ENCODE measurements around the gene NYAP2. TPM values are rescaled to one million over a fixed set of nuclear protein-coding genes. Genes with fewer than 3 reads are reported as not detected.

The NYAP2 gene
- total RNA-seq, 4 donors from 2014 or later = not detected

GRCh38 chr2:225584796-225585195 is 185.3 kb downstream of the NYAP2 start:
- Histone ChIP-seq H3K27ac (no peak overlapping the region), H3K9me3 (no peaks in the 10 kb centered on the region), H3K4me1 (no peaks in the 10 kb centered on the region), H3K4me3 (no peak overlapping the region), H3K27me3 (no peaks in the 10 kb centered on the region), H3K36me3 (no peaks in the 10 kb centered on the region)
- DNase-seq = no peak
- no peak for TF ChIP-seq CTCF (IDR thresholded peaks at IDR 0.05)
- TF ChIP-seq POLR2A (IDR thresholded peaks at IDR 0.05) = no peak

- no peak overlapping the region for H3K4me3 ChIP-seq
- TF ChIP-seq CTCF (IDR thresholded peaks at IDR 0.05) (no peak), POLR2A (IDR thresholded peaks at IDR 0.05) (no peak)
- DNase-seq = no peak
- H3K36me3 ChIP-seq = no peaks in the 10 kb centered on the region
- H3K4me1 ChIP-seq = no peaks in the 10 kb centered on the region
- H3K9me3 ChIP-seq = no peaks in the 10 kb centered on the region
- no peaks in the 10 kb centered on the region for H3K27me3 ChIP-seq
- no peak overlapping the region for H3K27ac ChIP-seq
These were observed 191.4 kb downstream of the NYAP2 start for GRCh38 chr2:225590932-225591331.

GRCh38 chr2:225597911-225598310 is 198.4 kb downstream of the NYAP2 start:
- no peaks in the 10 kb centered on the region for H3K27me3 ChIP-seq
- no peak overlapping the region for H3K27ac ChIP-seq
- no peaks in the 10 kb centered on the region for H3K9me3 ChIP-seq
- no peaks in the 10 kb centered on the region for H3K36me3 ChIP-seq
- no peak for DNase-seq
- no peak overlapping the region for H3K4me3 ChIP-seq
- TF ChIP-seq POLR2A (IDR thresholded peaks at IDR 0.05) = no peak
- TF ChIP-seq CTCF (IDR thresholded peaks at IDR 0.05) = no peak
- no peaks in the 10 kb centered on the region for H3K4me1 ChIP-seq

- no peak for TF ChIP-seq POLR2A (IDR thresholded peaks at IDR 0.05)
- no peak for TF ChIP-seq CTCF (IDR thresholded peaks at IDR 0.05)
- no peak for DNase-seq
- no peaks in the 10 kb centered on the region for H3K27me3 ChIP-seq
- H3K4me3 ChIP-seq = no peak overlapping the region
- H3K4me1 ChIP-seq = no peaks in the 10 kb centered on the region
- H3K9me3 ChIP-seq = no peaks in the 10 kb centered on the region
- H3K27ac ChIP-seq = no peak overlapping the region
- H3K36me3 ChIP-seq = no peaks in the 10 kb centered on the region
These were observed 198.9 kb downstream of the NYAP2 start for GRCh38 chr2:225598426-225598825.

GRCh38 chr2:225598897-225599296 is 199.4 kb downstream of the NYAP2 start:
- DNase-seq = no peak
- H3K27ac ChIP-seq = no peak overlapping the region
- H3K36me3 ChIP-seq = no peaks in the 10 kb centered on the region
- H3K4me3 ChIP-seq = no peak overlapping the region
- H3K4me1 ChIP-seq = no peaks in the 10 kb centered on the region
- no peaks in the 10 kb centered on the region for H3K9me3 ChIP-seq
- no peaks in the 10 kb centered on the region for H3K27me3 ChIP-seq
- TF ChIP-seq POLR2A (IDR thresholded peaks at IDR 0.05) (no peak), CTCF (IDR thresholded peaks at IDR 0.05) (no peak)

GRCh38 chr2:225599856-225600255 is 200.3 kb downstream of the NYAP2 start:
- H3K9me3 ChIP-seq = no peaks in the 10 kb centered on the region
- H3K27me3 ChIP-seq = no peaks in the 10 kb centered on the region
- DNase-seq = no peak
- no peaks in the 10 kb centered on the region for H3K36me3 ChIP-seq
- no peak overlapping the region for H3K4me3 ChIP-seq
- TF ChIP-seq POLR2A (IDR thresholded peaks at IDR 0.05) (no peak), CTCF (IDR thresholded peaks at IDR 0.05) (no peak)
- H3K4me1 ChIP-seq = no peaks in the 10 kb centered on the region
- H3K27ac ChIP-seq = no peak overlapping the region

All from Peyer's patch (tissue), 4 donors.